Measurements from ENCODE around the gene DNAJB1. TPM values are rescaled to one million over a fixed set of nuclear protein-coding genes. Genes with fewer than 3 reads are reported as not detected.

The DNAJB1 gene
- total and polyA plus RNA-seq, 10 of the 15 experiments (the other 5 are each of a cell fraction or from before 2014, with no cell fraction given) = 4.8 to 65.8 (median 34.9) TPM

DNA sequence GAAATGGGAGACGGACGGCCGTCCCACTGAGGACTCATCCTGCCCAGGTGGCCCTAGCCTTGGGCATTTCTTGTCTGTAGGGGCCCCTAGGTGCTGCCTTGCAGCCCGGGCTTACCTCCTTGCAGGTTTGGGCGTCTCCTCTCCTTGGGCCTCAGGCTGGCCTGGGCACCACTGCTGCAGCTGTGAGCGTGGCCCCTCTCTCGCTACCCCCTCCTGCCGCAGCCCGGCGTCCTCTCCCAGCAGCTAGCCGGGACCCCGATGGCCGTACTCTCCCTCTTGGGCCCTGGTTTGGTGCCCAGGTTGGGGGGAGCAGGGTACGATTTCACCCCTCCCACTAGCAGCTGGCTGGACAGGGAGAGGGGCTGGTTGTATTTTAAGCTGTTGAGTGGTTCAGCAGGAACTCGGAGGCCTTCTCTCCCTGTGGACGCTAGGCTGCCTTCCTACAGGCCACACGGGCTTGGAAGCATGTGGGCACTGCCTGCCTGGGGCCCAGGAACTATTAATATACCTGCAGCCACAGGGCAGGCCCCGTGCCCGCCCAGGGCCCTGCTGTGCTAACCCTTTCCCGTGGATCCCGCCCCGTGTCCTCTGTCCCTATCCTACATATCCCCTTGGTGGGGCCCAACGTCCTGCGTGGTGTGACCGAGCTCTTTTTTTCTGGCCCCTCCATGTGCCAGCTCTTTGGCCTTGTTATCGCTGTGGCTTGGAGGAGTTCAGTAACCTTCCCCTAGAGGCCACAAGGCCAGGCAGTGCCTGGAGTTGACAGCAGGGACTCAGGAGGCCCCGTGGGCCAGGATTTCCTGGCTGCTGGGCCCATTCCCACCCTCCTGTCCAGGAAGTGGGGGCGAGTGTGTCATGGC is 41.9 kb upstream of the DNAJB1 start:
- Histone ChIP-seq H4K20me1 (ENCODE audit: control insufficient read depth, insufficient read depth) (no peaks in the 10 kb centered on the region), H3K4me1 (ENCODE audit: control insufficient read depth, insufficient read depth, low read length) (peaks cover 13% of the 10 kb centered on the region), H3K4me3 (no peak overlapping the region), H3K4me2 (ENCODE audit: control insufficient read depth, insufficient read depth) (no peak overlapping the region), H2AFZ (ENCODE audit: control insufficient read depth, low read depth, low read length) (no peak overlapping the region), H3K27me3 (replicated peaks in 1 of 2; ENCODE audit: control insufficient read depth in 2 of 2, insufficient read depth in 2 of 2, low read length in 1 of 2) (no peaks in the 10 kb centered on the region), H3K36me3 (ENCODE audit: control insufficient read depth in 2 of 2, insufficient read depth in 2 of 2, low read length in 1 of 2) (peaks cover 0 to 6% of the 10 kb centered on the region in 2 experiments; a peak in 2 of 4 replicates), H3K9ac (ENCODE audit: control insufficient read depth, insufficient read depth, low read length) (no peak overlapping the region), H3K79me2 (ENCODE audit: control insufficient read depth, insufficient read depth, low read length) (peaks cover 2% of the 10 kb centered on the region; the same call in 1 of the 2 replicates), H3K27ac (ENCODE audit: control insufficient read depth, insufficient read depth) (no peak overlapping the region), H3K9me3 (replicated peaks; ENCODE audit: control insufficient read depth, insufficient read depth, low read length) (no peaks in the 10 kb centered on the region)
- FAIRE-seq (no peak), DNase-seq (ENCODE audit: low read depth, low spot score) (no peak), ATAC-seq (no peak)
- intact Hi-C loops (cut with micrococcal nuclease; ENCODE audit: unreplicated experiment) = loop anchor here (5.0 kb wide), 1 partner anchor 327 kb away; the partner anchor contains the start of gene OR7A17
- ChIA-PET RAD21 (ENCODE audit: unreplicated experiment) (no interaction called here), CTCF (interaction anchor here (2.5 kb wide), 1 partner anchor 12 kb away, joined by 7 read pairs; the partner anchor contains the start of gene NDUFB7), POLR2A (no interaction called here), SMC1A (ENCODE audit: uncharacterized antibody, unreplicated experiment) (no interaction called here)
- in situ Hi-C loops (cut with MboI) = no loop called here
- no TSS peak for BruUV-seq (replicated peaks)
- 82% methylated on average over 28 of the region's 28 CpGs for whole genome bisulfite sequencing (ENCODE audit: insufficient coverage, insufficient replicate concordance, low lambda C conversion rate, missing lambda C conversion rate)
- TF ChIP-seq, protein P1, sequence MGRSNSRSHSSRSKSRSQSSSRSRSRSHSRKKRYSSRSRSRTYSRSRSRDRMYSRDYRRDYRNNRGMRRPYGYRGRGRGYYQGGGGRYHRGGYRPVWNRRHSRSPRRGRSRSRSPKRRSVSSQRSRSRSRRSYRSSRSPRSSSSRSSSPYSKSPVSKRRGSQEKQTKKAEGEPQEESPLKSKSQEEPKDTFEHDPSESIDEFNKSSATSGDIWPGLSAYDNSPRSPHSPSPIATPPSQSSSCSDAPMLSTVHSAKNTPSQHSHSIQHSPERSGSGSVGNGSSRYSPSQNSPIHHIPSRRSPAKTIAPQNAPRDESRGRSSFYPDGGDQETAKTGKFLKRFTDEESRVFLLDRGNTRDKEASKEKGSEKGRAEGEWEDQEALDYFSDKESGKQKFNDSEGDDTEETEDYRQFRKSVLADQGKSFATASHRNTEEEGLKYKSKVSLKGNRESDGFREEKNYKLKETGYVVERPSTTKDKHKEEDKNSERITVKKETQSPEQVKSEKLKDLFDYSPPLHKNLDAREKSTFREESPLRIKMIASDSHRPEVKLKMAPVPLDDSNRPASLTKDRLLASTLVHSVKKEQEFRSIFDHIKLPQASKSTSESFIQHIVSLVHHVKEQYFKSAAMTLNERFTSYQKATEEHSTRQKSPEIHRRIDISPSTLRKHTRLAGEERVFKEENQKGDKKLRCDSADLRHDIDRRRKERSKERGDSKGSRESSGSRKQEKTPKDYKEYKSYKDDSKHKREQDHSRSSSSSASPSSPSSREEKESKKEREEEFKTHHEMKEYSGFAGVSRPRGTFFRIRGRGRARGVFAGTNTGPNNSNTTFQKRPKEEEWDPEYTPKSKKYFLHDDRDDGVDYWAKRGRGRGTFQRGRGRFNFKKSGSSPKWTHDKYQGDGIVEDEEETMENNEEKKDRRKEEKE (IDR thresholded peaks at IDR 0.05) = no peak
- TF ChIP-seq, protein P2, sequence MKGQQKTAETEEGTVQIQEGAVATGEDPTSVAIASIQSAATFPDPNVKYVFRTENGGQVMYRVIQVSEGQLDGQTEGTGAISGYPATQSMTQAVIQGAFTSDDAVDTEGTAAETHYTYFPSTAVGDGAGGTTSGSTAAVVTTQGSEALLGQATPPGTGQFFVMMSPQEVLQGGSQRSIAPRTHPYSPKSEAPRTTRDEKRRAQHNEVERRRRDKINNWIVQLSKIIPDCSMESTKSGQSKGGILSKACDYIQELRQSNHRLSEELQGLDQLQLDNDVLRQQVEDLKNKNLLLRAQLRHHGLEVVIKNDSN (IDR thresholded peaks at IDR 0.05; ENCODE audit: borderline replicate concordance, extremely low read length, insufficient read depth, low read depth, low read length) = no peak
- TF ChIP-seq KAT2A (conservative IDR thresholded peaks at IDR 0.05; ENCODE audit: control insufficient read depth, low read depth, low read length) = no peak
- TF ChIP-seq, protein P3, sequence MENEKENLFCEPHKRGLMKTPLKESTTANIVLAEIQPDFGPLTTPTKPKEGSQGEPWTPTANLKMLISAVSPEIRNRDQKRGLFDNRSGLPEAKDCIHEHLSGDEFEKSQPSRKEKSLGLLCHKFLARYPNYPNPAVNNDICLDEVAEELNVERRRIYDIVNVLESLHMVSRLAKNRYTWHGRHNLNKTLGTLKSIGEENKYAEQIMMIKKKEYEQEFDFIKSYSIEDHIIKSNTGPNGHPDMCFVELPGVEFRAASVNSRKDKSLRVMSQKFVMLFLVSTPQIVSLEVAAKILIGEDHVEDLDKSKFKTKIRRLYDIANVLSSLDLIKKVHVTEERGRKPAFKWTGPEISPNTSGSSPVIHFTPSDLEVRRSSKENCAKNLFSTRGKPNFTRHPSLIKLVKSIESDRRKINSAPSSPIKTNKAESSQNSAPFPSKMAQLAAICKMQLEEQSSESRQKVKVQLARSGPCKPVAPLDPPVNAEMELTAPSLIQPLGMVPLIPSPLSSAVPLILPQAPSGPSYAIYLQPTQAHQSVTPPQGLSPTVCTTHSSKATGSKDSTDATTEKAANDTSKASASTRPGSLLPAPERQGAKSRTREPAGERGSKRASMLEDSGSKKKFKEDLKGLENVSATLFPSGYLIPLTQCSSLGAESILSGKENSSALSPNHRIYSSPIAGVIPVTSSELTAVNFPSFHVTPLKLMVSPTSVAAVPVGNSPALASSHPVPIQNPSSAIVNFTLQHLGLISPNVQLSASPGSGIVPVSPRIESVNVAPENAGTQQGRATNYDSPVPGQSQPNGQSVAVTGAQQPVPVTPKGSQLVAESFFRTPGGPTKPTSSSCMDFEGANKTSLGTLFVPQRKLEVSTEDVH (IDR thresholded peaks at IDR 0.05; ENCODE audit: low read depth, partially characterized antibody) = no peak
- TF ChIP-seq, protein P4, sequence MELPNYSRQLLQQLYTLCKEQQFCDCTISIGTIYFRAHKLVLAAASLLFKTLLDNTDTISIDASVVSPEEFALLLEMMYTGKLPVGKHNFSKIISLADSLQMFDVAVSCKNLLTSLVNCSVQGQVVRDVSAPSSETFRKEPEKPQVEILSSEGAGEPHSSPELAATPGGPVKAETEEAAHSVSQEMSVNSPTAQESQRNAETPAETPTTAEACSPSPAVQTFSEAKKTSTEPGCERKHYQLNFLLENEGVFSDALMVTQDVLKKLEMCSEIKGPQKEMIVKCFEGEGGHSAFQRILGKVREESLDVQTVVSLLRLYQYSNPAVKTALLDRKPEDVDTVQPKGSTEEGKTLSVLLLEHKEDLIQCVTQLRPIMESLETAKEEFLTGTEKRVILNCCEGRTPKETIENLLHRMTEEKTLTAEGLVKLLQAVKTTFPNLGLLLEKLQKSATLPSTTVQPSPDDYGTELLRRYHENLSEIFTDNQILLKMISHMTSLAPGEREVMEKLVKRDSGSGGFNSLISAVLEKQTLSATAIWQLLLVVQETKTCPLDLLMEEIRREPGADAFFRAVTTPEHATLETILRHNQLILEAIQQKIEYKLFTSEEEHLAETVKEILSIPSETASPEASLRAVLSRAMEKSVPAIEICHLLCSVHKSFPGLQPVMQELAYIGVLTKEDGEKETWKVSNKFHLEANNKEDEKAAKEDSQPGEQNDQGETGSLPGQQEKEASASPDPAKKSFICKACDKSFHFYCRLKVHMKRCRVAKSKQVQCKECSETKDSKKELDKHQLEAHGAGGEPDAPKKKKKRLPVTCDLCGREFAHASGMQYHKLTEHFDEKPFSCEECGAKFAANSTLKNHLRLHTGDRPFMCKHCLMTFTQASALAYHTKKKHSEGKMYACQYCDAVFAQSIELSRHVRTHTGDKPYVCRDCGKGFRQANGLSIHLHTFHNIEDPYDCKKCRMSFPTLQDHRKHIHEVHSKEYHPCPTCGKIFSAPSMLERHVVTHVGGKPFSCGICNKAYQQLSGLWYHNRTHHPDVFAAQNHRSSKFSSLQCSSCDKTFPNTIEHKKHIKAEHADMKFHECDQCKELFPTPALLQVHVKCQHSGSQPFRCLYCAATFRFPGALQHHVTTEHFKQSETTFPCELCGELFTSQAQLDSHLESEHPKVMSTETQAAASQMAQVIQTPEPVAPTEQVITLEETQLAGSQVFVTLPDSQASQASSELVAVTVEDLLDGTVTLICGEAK (IDR thresholded peaks at IDR 0.05; ENCODE audit: borderline replicate concordance) = no peak
- no peak for TF ChIP-seq FOS (IDR thresholded peaks at IDR 0.05; ENCODE audit: borderline replicate concordance, extremely low read depth, insufficient read length)
- no peak for TF ChIP-seq BACH1 (IDR thresholded peaks at IDR 0.05; ENCODE audit: borderline replicate concordance)
- no peak for TF ChIP-seq PML (IDR thresholded peaks at IDR 0.05; ENCODE audit: low read length)
- TF ChIP-seq YBX1 (IDR thresholded peaks at IDR 0.05) = no peak
- no peak for TF ChIP-seq SUPT20H (IDR thresholded peaks at IDR 0.05; ENCODE audit: borderline replicate concordance, control insufficient read depth, low read depth, low read length)
- TF ChIP-seq GABPA (IDR thresholded peaks at IDR 0.05; ENCODE audit: low read depth) = no peak
- TF ChIP-seq POLR2A (IDR thresholded peaks at IDR 0.05; ENCODE audit: low read depth, low read length) = no peak
